ENCODE data around the gene TBL2.

The TBL2 gene

GRCh38 chr7:73547841-73548240 is 30.5 kb downstream of the TBL2 start:
- no peak overlapping the region for H3K4me3 ChIP-seq (ENCODE audit: low read length)
- no peak overlapping the region for H3K9ac ChIP-seq (ENCODE audit: low read length)
- H2AFZ ChIP-seq (ENCODE audit: low read length): no peak overlapping the region
- H3K27ac ChIP-seq (ENCODE audit: low read length): peak overlapping the region; percentile 2; the same call in 1 of the 2 replicates
- no peaks in the 10 kb centered on the region for H3K27me3 ChIP-seq (replicated peaks; ENCODE audit: insufficient read depth, low read length)
- H3F3A ChIP-seq (ENCODE audit: insufficient read depth, low read length): peaks cover 4% of the 10 kb centered on the region; the same call in 1 of the 2 replicates
- no peaks in the 10 kb centered on the region for H3K9me2 ChIP-seq (replicated peaks; ENCODE audit: insufficient read depth, low read length)
- no peak overlapping the region; the same call in 1 of the 2 replicates for H3K4me2 ChIP-seq (ENCODE audit: low read depth, low read length)
- H3K36me3 ChIP-seq (replicated peaks; ENCODE audit: insufficient read depth, low read length): peaks cover 6% of the 10 kb centered on the region; the same call in 1 of the 2 replicates
- no peaks in the 10 kb centered on the region for H3K9me3 ChIP-seq (replicated peaks; ENCODE audit: insufficient read depth, low read length)
- H4K20me1 ChIP-seq (ENCODE audit: insufficient read depth, low read length): peaks cover 4% of the 10 kb centered on the region
- TF ChIP-seq CTCF (IDR thresholded peaks at IDR 0.05; ENCODE audit: low read length) (no peak), EZH2 (optimal IDR thresholded peaks at IDR 0.05; ENCODE audit: low read depth, low read length) (no peak), EZH2phosphoT487 (IDR thresholded peaks at IDR 0.05; ENCODE audit: low read length) (no peak)
- peak; percentile 35 for DNase-seq
- H3K79me2 ChIP-seq (ENCODE audit: low read length): peaks cover 96% of the 10 kb centered on the region
- peaks cover 17% of the 10 kb centered on the region for H3K4me1 ChIP-seq (ENCODE audit: low read length)

GRCh38 chr7:73544678-73545077 is 33.7 kb downstream of the TBL2 start:
- Histone ChIP-seq H3K9ac (ENCODE audit: low read length) (no peak overlapping the region), H3K4me2 (ENCODE audit: low read depth, low read length) (no peak overlapping the region), H4K20me1 (ENCODE audit: insufficient read depth, low read length) (peaks cover 4% of the 10 kb centered on the region), H3K79me2 (ENCODE audit: low read length) (peaks cover 87% of the 10 kb centered on the region), H3K4me1 (ENCODE audit: low read length) (peaks cover 17% of the 10 kb centered on the region), H3F3A (ENCODE audit: insufficient read depth, low read length) (peaks cover 4% of the 10 kb centered on the region; the same call in 1 of the 2 replicates), H3K27ac (ENCODE audit: low read length) (no peak overlapping the region), H3K9me3 (replicated peaks; ENCODE audit: insufficient read depth, low read length) (no peaks in the 10 kb centered on the region), H3K36me3 (replicated peaks; ENCODE audit: insufficient read depth, low read length) (peaks cover 13% of the 10 kb centered on the region; the same call in 1 of the 2 replicates), H3K27me3 (replicated peaks; ENCODE audit: insufficient read depth, low read length) (no peaks in the 10 kb centered on the region), H3K4me3 (ENCODE audit: low read length) (no peak overlapping the region), H3K9me2 (replicated peaks; ENCODE audit: insufficient read depth, low read length) (no peaks in the 10 kb centered on the region), H2AFZ (ENCODE audit: low read length) (no peak overlapping the region)
- TF ChIP-seq EZH2phosphoT487 (IDR thresholded peaks at IDR 0.05; ENCODE audit: low read length) (no peak), EZH2 (optimal IDR thresholded peaks at IDR 0.05; ENCODE audit: low read depth, low read length) (no peak), CTCF (IDR thresholded peaks at IDR 0.05; ENCODE audit: low read length) (no peak)
- no peak for DNase-seq

GRCh38 chr7:73541722-73542121 is 36.7 kb downstream of the TBL2 start:
- Histone ChIP-seq H3K4me1 (ENCODE audit: low read length) (no peaks in the 10 kb centered on the region), H3K27ac (ENCODE audit: low read length) (no peak overlapping the region), H3K36me3 (replicated peaks; ENCODE audit: insufficient read depth, low read length) (0 out of 2 replicates have a peak, but pooled peaks cover 15% of the 10 kb centered on the region), H4K20me1 (ENCODE audit: insufficient read depth, low read length) (no peaks in the 10 kb centered on the region; the same call in 1 of the 2 replicates), H3K27me3 (replicated peaks; ENCODE audit: insufficient read depth, low read length) (no peaks in the 10 kb centered on the region), H3K9me2 (replicated peaks; ENCODE audit: insufficient read depth, low read length) (no peaks in the 10 kb centered on the region), H3K79me2 (ENCODE audit: low read length) (peaks cover 60% of the 10 kb centered on the region), H3K4me3 (ENCODE audit: low read length) (no peak overlapping the region), H3K4me2 (ENCODE audit: low read depth, low read length) (no peak overlapping the region), H3K9me3 (replicated peaks; ENCODE audit: insufficient read depth, low read length) (no peaks in the 10 kb centered on the region), H2AFZ (ENCODE audit: low read length) (no peak overlapping the region), H3K9ac (ENCODE audit: low read length) (no peak overlapping the region), H3F3A (ENCODE audit: insufficient read depth, low read length) (no peaks in the 10 kb centered on the region)
- no peak for TF ChIP-seq CTCF (IDR thresholded peaks at IDR 0.05; ENCODE audit: low read length)
- TF ChIP-seq EZH2 (optimal IDR thresholded peaks at IDR 0.05; ENCODE audit: low read depth, low read length): no peak
- no peak for TF ChIP-seq EZH2phosphoT487 (IDR thresholded peaks at IDR 0.05; ENCODE audit: low read length)
- no peak for DNase-seq

Measured in MM.1S (cell line).